ENCODE measurements around the gene YRDC. TPM values are rescaled to one million over a fixed set of nuclear protein-coding genes. Genes with fewer than 3 reads are reported as not detected.

The YRDC gene
- total RNA-seq, result 10 to 100 TPM; 11.4 to 11.7 TPM

DNA sequence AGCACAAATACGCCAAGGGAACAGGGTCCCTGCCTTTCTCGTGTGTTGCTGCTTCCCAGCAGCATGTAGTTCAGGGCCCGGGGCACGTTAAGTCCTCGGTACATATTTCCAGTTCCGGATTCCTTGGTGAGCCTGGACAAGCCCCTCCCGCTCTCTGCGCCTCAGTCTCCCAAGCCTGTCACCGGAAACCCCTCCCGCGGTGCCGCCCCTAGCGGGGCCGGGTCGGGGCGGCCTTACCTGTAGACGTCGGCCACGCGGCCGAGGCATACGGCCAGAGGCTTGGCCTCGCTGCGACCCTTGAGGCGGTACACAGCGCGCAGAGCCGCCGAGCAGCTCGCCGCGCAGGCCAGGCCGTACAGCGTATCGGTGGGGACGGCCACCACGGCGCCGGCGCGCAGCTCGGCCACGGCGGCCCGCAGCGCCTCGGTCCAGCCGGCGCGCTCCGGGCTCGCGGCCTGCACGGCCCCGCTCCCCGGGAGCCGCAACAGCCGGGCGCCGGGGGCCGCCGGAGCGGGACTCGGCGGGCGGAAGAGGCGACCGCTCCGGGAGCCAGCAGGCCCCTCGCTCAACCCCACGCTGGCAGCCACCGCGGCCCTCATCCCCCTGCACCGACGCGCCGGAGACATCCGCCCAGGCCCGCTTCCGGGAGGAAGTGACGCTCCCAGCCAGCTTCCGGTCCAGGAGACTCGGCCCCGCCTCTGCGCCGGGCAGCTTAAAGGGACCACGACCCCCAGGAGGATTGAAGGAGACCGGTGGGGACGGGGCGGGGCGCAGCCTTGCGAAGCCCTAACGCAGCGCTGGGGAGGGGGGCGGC lies at the start of gene YRDC, which contains the start of gene C1orf122:
Gene YRDC, minus strand, starts transcription at position 654 of the 814 bp plus-strand sequence. Its CDS starts 28 bp downstream, at position 626.
Gene C1orf122, plus strand, starts transcription at position 236 of the 814 bp plus-strand sequence. CDS start 615 bp downstream, outside the sequence.

DNA sequence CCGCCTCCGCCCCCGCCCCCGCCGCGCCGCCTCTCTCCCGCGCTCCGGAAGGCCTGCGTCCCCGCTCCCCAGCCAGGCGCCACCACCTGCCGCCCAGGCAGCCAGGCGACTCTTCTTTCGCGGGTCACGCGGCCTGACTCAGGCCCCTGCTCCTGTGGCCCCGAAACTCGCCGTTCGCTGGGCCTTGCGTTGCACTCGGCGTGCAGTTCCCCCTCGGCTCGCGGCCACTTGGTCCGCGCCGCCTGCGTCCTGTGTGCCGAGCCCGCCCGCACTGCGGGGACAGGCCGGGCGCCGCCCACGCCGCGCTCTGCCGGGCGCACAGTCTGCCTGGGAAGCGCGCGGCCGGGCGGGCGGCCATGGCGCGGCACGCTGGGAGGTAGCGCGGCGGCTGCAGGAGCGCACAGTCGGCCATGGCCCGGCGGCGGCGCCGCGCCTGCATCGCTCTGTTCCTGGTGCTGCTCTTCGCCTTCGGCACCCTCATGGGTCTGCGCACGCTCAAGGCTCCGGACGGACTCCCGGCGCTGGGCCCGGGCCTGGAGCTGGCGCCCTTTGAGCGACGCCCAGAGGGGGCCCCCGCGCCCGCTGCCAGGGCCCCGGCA lies 14.1 kb downstream of the YRDC start, which contains the start of gene MANEAL:
Gene MANEAL, plus strand, starts transcription at position 75 of the 599 bp plus-strand sequence. Its CDS starts 336 bp downstream, at position 411.

DNA sequence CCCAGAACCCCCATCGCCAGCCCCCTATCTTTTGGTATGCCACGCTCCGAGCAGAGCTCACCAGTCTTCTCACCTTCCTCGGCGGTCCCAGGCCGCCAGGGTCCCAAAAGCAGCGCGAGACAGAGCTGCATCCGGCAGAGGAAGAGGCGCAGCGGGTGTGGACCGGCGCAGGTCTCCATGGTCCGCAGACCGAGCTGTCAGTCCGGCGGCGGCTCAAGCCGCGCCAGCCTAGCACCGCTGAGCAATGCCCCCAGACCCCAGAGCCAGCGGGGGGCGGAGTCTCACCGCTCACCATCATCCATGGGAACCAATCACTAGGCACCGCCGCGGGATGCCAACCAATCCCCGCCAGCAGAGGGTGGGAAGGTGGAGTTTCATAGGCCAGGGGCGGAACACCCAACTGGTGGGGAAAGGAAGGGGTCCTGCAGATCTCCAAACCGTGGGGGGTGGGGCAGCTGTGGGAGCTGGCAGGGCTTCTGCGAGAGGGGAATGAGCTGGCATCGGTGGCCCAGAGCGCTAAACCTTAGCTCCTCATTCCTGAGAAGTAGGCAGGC lies 43.0 kb downstream of the YRDC start, which contains the start of gene EPHA10:
Gene EPHA10, minus strand, starts transcription at position 233 of the 554 bp plus-strand sequence. Its CDS starts 54 bp downstream, at position 179.

Other genes with a start within 250 kb of the YRDC start
- gene GNL2, start 212.3 kb downstream of the YRDC start, total RNA-seq, result 10 to 100 TPM; 49.1 to 49.4 TPM
- gene RSPO1, start 173.3 kb downstream of the YRDC start, total RNA-seq, result not detected
- 10 to 100 TPM; 54.0 to 54.7 TPM for gene CDCA8, start 115.7 kb downstream of the YRDC start, total RNA-seq
- gene EPHA10, start 43.1 kb downstream of the YRDC start, total RNA-seq, result under 1 TPM in 1 of 2 experiments, not detected in 1; 0.10 TPM
- gene MANEAL, start 14.4 kb downstream of the YRDC start, total RNA-seq, result under 1 TPM; 0.91 to 0.99 TPM
- 10 to 100 TPM; 16.7 to 19.3 TPM for gene C1orf122, start 418 bp downstream of the YRDC start, total RNA-seq
- 10 to 100 TPM; 19.7 to 20.5 TPM for gene MTF1, start 51.4 kb upstream of the YRDC start, total RNA-seq
- 10 to 100 TPM; 31.0 to 32.5 TPM for gene INPP5B, start 138.8 kb upstream of the YRDC start, total RNA-seq
- 10 to 100 TPM; 66.4 to 67.9 TPM for gene SF3A3, start 181.8 kb upstream of the YRDC start, total RNA-seq
- gene FHL3, start 197.3 kb upstream of the YRDC start, total RNA-seq, result 1 to 10 TPM; 5.8 to 6.7 TPM
- gene UTP11, start 204.5 kb upstream of the YRDC start, total RNA-seq, result 10 to 100 TPM; 24.1 to 29.6 TPM
- not detected for gene POU3F1, start 238.6 kb upstream of the YRDC start, total RNA-seq